Measurements from ENCODE around the gene RBM15B. TPM values are rescaled to one million over a fixed set of nuclear protein-coding genes. Genes with fewer than 3 reads are reported as not detected.

The RBM15B gene
- total RNA-seq, 1 experiment from 2014 or later = 33.7 TPM

- peaks cover 2% of the 10 kb centered on the region for H3K27me3 Mint-ChIP-seq (ENCODE audit: insufficient read depth, unreplicated experiment)
- BruUV-seq (replicated peaks) = no TSS peak
- H3K27me3 ChIP-seq (replicated peaks; ENCODE audit: control insufficient read depth, insufficient read depth, low read length) = no peaks in the 10 kb centered on the region
- H3K4me3 Mint-ChIP-seq (ENCODE audit: unreplicated experiment) = no peak overlapping the region
- H3K36me3 Mint-ChIP-seq (ENCODE audit: insufficient read depth, unreplicated experiment) = no peaks in the 10 kb centered on the region
- H3K4me3 ChIP-seq (ENCODE audit: low read depth, low read length) = no peak overlapping the region
- no peak for DNase-seq
- intact Hi-C loops (cut with micrococcal nuclease; ENCODE audit: unreplicated experiment) = no loop called here
- no peaks in the 10 kb centered on the region for H3K9me3 Mint-ChIP-seq (ENCODE audit: unreplicated experiment)
- CTCF ChIA-PET = no interaction called here
- H3K27ac Mint-ChIP-seq (ENCODE audit: unreplicated experiment) = no peak overlapping the region
- no peaks in the 10 kb centered on the region for H3K9me3 ChIP-seq
- no peaks in the 10 kb centered on the region for H3K4me1 Mint-ChIP-seq (ENCODE audit: low read depth, unreplicated experiment)
- POLR2A ChIA-PET = no interaction called here
- H3K4me1 ChIP-seq = no peaks in the 10 kb centered on the region
- no peaks in the 10 kb centered on the region for H3K36me3 ChIP-seq (ENCODE audit: control insufficient read depth, insufficient read depth, low read length)
- TF ChIP-seq CTCF (IDR thresholded peaks at IDR 0.05; ENCODE audit: insufficient read depth in 1 of 2, low read depth in 1 of 2, low read length in 1 of 2, severe bottlenecking in 1 of 2, unreplicated experiment in 1 of 2) = no peak
These were observed 36.9 kb upstream of the RBM15B start for GRCh38 chr3:51354172-51354571.

GRCh38 chr3:51354731-51355615 is 36.1 kb upstream of the RBM15B start:
- CTCF ChIA-PET = no interaction called here
- intact Hi-C loops (cut with micrococcal nuclease; ENCODE audit: unreplicated experiment) = no loop called here
- BruUV-seq (replicated peaks) = no TSS peak

More at GRCh38 chr3:51354731-51355615, 36.1 kb upstream of the RBM15B start:
- no peaks in the 10 kb centered on the region for H3K9me3 ChIP-seq
- H3K27ac Mint-ChIP-seq (ENCODE audit: unreplicated experiment) = no peak overlapping the region
- H3K4me3 ChIP-seq (ENCODE audit: low read depth, low read length) = no peak overlapping the region
- H3K27me3 ChIP-seq (replicated peaks; ENCODE audit: control insufficient read depth, insufficient read depth, low read length) = no peaks in the 10 kb centered on the region
- POLR2A ChIA-PET = no interaction called here
- no peaks in the 10 kb centered on the region for H3K4me1 Mint-ChIP-seq (ENCODE audit: low read depth, unreplicated experiment)
- H3K27me3 Mint-ChIP-seq (ENCODE audit: insufficient read depth, unreplicated experiment) = peaks cover 2% of the 10 kb centered on the region
- DNase-seq = no peak
- no peaks in the 10 kb centered on the region for H3K36me3 Mint-ChIP-seq (ENCODE audit: insufficient read depth, unreplicated experiment)
- TF ChIP-seq CTCF (IDR thresholded peaks at IDR 0.05; ENCODE audit: insufficient read depth in 1 of 2, low read depth in 1 of 2, low read length in 1 of 2, severe bottlenecking in 1 of 2, unreplicated experiment in 1 of 2) = no peak
- no peak overlapping the region for H3K4me3 Mint-ChIP-seq (ENCODE audit: unreplicated experiment)
- H3K9me3 Mint-ChIP-seq (ENCODE audit: unreplicated experiment) = no peaks in the 10 kb centered on the region
- H3K36me3 ChIP-seq (ENCODE audit: control insufficient read depth, insufficient read depth, low read length) = no peaks in the 10 kb centered on the region
- H3K4me1 ChIP-seq = no peaks in the 10 kb centered on the region
